AG09309 (cell line): ENCODE measurements around the gene ST7.
A peak's percentile ranks its signal among the peaks of the same experiment; 100 is the strongest.

Experiments
- DNase-seq: peaks from one replicate; pipeline ENCODE4 v3.0.0-alpha.2; 2010; ENCODE audit warnings: low read depth
- H3K4me3 ChIP-seq: 2 replicates; pipeline ENCODE4 v1.5.1; 2011; ENCODE audit warnings: mild to moderate bottlenecking, low read depth, low read length, moderate library complexity; ENCODE audit not compliant: control insufficient read depth
- CTCF ChIP-seq: IDR thresholded peaks from 2 replicates; pipeline ENCODE4 v1.5.1; 2011; ENCODE audit warnings: mild to moderate bottlenecking, low read depth, low read length, inconsistent platforms; ENCODE audit not compliant: insufficient read depth, control insufficient read depth; ENCODE audit errors: missing control alignments

The ST7 gene

DNA sequence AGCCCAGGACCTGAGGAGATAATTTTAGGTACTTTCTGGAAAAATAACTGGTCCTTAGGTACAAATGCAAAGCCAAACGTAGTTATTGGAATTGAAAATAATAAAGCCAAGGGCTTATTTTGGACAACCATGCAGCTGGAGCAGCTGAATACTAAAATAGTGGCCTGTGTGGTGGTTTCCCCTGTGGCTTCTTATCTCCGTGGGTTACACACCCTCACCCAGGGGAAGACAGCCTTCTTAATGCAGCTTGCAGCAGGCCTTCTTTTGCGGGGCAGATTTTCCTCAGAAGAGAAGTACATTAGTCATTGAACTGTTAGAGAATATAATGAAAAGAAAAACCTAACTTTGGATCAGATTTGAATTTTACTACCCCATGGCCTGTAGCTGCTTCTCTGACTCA lies 133.5 kb downstream of the ST7 start:
- no peak for DNase-seq
- no peak for TF ChIP-seq CTCF
- H3K4me3 ChIP-seq: no peak overlapping the region

- TF ChIP-seq CTCF: no peak
- no peak for DNase-seq
- no peak overlapping the region for H3K4me3 ChIP-seq
These were observed 134.5 kb downstream of the ST7 start for GRCh38 chr7:117087639-117088396.

GRCh38 chr7:117088623-117089194 lies 135.4 kb downstream of the ST7 start:
- H3K4me3 ChIP-seq: no peak overlapping the region

DNA sequence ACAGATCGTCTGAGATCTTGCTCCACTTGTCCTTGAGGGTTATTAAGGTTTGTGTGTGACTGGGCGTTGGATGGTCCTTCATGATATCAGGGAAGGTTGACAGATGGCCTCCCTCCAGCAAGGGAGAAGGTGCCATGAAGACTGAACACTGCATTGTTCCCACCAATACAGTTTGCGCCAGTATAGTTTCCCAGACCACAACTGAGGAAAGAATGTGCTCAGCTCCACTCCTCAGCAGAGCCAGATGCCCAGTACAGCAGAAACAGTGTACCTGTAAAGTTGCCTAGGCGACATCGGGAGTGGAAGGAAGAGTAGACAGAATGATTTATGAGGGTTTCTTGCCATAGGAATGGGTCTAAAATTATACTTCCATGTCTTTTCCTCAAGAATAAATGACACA lies 137.5 kb downstream of the ST7 start:
- no peak for DNase-seq
- no peak for TF ChIP-seq CTCF

More at GRCh38 chr7:117088623-117089194, 135.4 kb downstream of the ST7 start:
- TF ChIP-seq CTCF: no peak
- no peak for DNase-seq

GRCh38 chr7:117091721-117092120 lies 138.4 kb downstream of the ST7 start:
- no peak overlapping the region for H3K4me3 ChIP-seq
- no peak for TF ChIP-seq CTCF
- no peak for DNase-seq

More for the DNA sequence above, 137.5 kb downstream of the ST7 start:
- H3K4me3 ChIP-seq: no peak overlapping the region

DNA sequence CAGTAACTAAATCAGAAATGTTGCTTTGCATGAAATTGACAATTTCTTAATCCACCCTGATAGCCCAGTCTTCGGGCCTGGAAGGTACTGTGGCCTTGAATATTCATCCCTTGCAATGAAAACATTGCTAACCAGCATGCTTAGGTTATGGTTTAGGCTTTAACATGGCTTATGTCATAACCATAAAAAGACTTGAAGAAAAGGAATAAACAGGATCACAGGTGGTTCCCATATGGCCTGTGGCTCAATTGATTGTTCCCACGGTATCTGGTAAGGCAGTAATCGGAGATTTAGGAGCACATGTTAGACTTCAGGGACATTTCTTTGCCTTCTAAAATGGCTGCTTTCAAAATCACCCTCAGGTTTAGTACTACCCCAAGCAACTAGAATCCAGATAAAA lies 139.5 kb downstream of the ST7 start:
- no peak overlapping the region for H3K4me3 ChIP-seq
- TF ChIP-seq CTCF: no peak
- DNase-seq: peak; percentile 3
